ENCODE results near the gene OTX2.

DNA sequence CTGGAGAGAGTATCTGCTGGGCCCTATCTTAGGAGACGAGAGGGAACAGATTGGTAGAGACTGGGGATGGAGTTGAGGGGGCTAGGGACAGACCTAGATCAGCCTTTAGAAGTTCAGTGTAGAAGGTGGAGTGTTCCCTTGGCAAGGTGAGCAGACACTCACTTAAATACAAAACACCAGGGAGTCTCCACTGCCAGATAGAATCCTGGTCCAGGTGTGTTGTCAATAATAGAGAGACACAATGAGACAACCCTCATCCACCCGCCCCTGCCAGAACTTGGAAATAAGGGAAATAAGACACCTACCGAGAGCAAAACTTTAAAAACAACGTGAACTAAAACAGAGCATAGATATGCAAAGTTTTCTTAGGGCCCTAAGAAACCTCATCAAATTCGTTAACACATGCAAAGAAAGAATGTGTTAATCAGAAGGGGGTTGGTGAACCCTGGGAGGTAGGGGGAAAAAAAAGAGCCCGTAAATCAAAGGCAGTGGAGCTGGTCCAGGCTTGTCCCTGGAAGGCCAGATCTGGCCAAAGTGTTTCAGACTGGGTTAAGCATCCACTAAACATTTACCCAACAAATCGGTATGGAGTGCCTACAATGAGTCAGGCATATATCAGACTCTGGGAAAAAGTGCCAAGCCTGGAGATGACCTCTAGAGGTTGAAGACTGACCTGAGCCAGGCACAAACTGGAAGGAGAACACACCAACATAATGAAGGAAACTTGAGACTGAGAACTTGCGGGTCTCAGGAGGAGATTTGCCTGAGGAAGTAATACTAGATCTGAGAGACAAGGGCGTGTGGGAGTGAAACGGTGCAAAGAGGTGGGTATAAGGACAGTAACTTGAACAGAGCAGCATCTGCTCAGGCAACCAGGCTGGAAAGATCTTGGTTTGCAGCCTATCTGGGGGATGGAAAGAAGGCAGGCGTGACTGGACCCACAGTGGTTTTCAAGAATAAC is 37.0 kb upstream of the OTX2 start:
- TF ChIP-seq POLR2A (IDR thresholded peaks at IDR 0.05) = no peak
- TF ChIP-seq, protein P1, sequence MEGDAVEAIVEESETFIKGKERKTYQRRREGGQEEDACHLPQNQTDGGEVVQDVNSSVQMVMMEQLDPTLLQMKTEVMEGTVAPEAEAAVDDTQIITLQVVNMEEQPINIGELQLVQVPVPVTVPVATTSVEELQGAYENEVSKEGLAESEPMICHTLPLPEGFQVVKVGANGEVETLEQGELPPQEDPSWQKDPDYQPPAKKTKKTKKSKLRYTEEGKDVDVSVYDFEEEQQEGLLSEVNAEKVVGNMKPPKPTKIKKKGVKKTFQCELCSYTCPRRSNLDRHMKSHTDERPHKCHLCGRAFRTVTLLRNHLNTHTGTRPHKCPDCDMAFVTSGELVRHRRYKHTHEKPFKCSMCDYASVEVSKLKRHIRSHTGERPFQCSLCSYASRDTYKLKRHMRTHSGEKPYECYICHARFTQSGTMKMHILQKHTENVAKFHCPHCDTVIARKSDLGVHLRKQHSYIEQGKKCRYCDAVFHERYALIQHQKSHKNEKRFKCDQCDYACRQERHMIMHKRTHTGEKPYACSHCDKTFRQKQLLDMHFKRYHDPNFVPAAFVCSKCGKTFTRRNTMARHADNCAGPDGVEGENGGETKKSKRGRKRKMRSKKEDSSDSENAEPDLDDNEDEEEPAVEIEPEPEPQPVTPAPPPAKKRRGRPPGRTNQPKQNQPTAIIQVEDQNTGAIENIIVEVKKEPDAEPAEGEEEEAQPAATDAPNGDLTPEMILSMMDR (IDR thresholded peaks at IDR 0.05) = no peak

Measured in thyroid gland (tissue), 4 donors.